Ovary (tissue), 9 donors: ENCODE results near the gene MTF1. TPM values are rescaled to one million over a fixed set of nuclear protein-coding genes. Genes with fewer than 3 reads are reported as not detected.
"Not testable (repeated sequence)": the region's sequence is repeated elsewhere in the genome, so short reads cannot be mapped to it uniquely, and the experiment has no call there.

Source experiments
- DNase-seq, 5 donors: peaks; one replicate each; pipeline ENCODE4 v3.0.0-alpha.2; 2019 to 2020
- H3K27ac ChIP-seq, 2 donors: fragments of 200-600 bp; one replicate each; pipeline versions ENCODE4 v1.5.1 to v1.8.0; 2019 to 2022
- H3K27me3 ChIP-seq: fragments of 200-600 bp; one replicate; pipeline ENCODE4 v1.8.0; 2022
- H3K36me3 ChIP-seq: fragments of 200-600 bp; sonication (generic); one replicate; pipeline ENCODE4 v1.5.1; 2019
- H3K4me1 ChIP-seq: one replicate; pipeline ENCODE4 v1.8.1; 2013; ENCODE audit warnings: mild to moderate bottlenecking, moderate library complexity; ENCODE audit not compliant: insufficient read depth
- H3K4me3 ChIP-seq: fragments of 200-600 bp; sonication (generic); one replicate; pipeline ENCODE4 v1.5.1; 2017
- H3K9me3 ChIP-seq, 2 donors: fragments of 200-600 bp in 1 of 2; sonication (generic) in 1 of 2; one replicate each; pipeline versions ENCODE4 v1.5.1 to v1.8.1; 2013 to 2019; ENCODE audit warnings: mild to moderate bottlenecking in 1 of 2, moderate library complexity in 1 of 2
- CTCF ChIP-seq, 3 donors: fragments of 450-650 bp in 2 of 3; fragments of 200-600 bp in 1 of 3; IDR thresholded peaks; one replicate each; pipeline versions ENCODE4 v1.5.1 to v1.8.0; 2016 to 2022; ENCODE audit warnings: antibody characterized with exemption in 3 of 3, mild to moderate bottlenecking in 1 of 3
- EP300 ChIP-seq: sonication (generic); formaldehyde crosslinking; IDR thresholded peaks from one replicate; pipeline ENCODE4 v1.6.1; 2017; ENCODE audit warnings: antibody characterized with exemption
- POLR2A ChIP-seq: fragments of 450-650 bp; IDR thresholded peaks from one replicate; pipeline ENCODE4 v1.6.1; 2017; ENCODE audit warnings: antibody characterized with exemption, mild to moderate bottlenecking, moderate library complexity
- WGBS, 3 donors: extraction: QIAGEN DNeasy Blood & Tissue Kit in 1 of 3; methylation state at CpG; one replicate each; pipeline versions ENCODE4 v1.1.5 to v1.1.7; 2013 to 2017; 5-methylcytosine and 5-hydroxymethylcytosine counted together
- intact Hi-C, 4 donors: fragments of 100-400 bp; cut with DNase I; formaldehyde crosslinking; loops; one replicate each; pipeline versions ENCODE4 v1.11.0 to v1.15.1; 2022 to 2023
- polyA plus RNA-seq, 2 donors: library from polyadenylated mRNA; stranded (reverse); fragments of 200-250 nt in 1 of 2; fragments of 350-450 nt in 1 of 2; fragmentation: Illumina TruSeq in 1 of 2; extraction: RNeasy Lipid Tissue Mini Kit (QIAGEN cat#74804) in 1 of 2; gene quantifications; one replicate each; pipeline ENCODE4 v1.2.3, GENCODE V29; 2013 to 2014
- total RNA-seq, 7 donors: library from RNA; depleted of rRNA in 2 of 7; stranded (reverse); fragments of >200 nt in 2 of 7; fragmentation: NEBNext Ultra II Directional in 3 of 7; extraction: Animal tissue kit (Norgen Biotek cat#: 25700) in 3 of 7; gene quantifications; one replicate each; pipeline versions ENCODE4 v1.1.0 to v1.2.4, GENCODE V29; 2016 to 2023
- donor health status: DM: no; HTN: no; CAD: no; lungs with moderate emphysema.
- donor health status: DM: no; HTN: no; CAD: no.
- donor health status: Bipolar disorder and iron deficiency.
- donor health status: DM: yes; HTN: yes; CAD: no.
- donor health status: DM: no; HTN: no; CAD: no.
- donor health status: DM: yes; HTN: yes; CAD: no.

MTF1 gene
- total and polyA plus RNA-seq, 9 donors = 3.4 to 29.1 (median 20.6) TPM

GRCh38 chr1:37902983-37903382 is 43.6 kb upstream of the MTF1 start:
- TF ChIP-seq POLR2A (no peak), CTCF (IDR thresholded peaks at IDR 0.05) (no peak), EP300 (no peak)
- Histone ChIP-seq H3K4me1 (no peaks in the 10 kb centered on the region), H3K27ac (no peak overlapping the region), H3K4me3 (no peak overlapping the region), H3K36me3 (no peaks in the 10 kb centered on the region), H3K27me3 (no peaks in the 10 kb centered on the region), H3K9me3 (no peaks in the 10 kb centered on the region)
- no peak for DNase-seq
- intact Hi-C loops = no loop called here
- 82 to 83% (median 83%) methylated on average over 5 of the region's 5 CpGs for WGBS, 3 donors

- H3K4me3 ChIP-seq = no peak overlapping the region
- TF ChIP-seq CTCF (IDR thresholded peaks at IDR 0.05) = no peak
- TF ChIP-seq EP300 = no peak
- no peak for TF ChIP-seq POLR2A
- intact Hi-C loops = no loop called here
- H3K9me3 ChIP-seq = no peaks in the 10 kb centered on the region
- DNase-seq = no peak
- no peak overlapping the region for H3K27ac ChIP-seq
- WGBS, 3 donors = 93 to 94% (median 94%) methylated on average over 6 of the region's 6 CpGs
- no peaks in the 10 kb centered on the region for H3K27me3 ChIP-seq
- H3K4me1 ChIP-seq = no peaks in the 10 kb centered on the region
- no peaks in the 10 kb centered on the region for H3K36me3 ChIP-seq
Observed at GRCh38 chr1:37901893-37902225, 42.5 kb upstream of the MTF1 start.

GRCh38 chr1:37901191-37901892 is 42.0 kb upstream of the MTF1 start:
- H3K27me3 ChIP-seq = no peaks in the 10 kb centered on the region
- H3K27ac ChIP-seq = no peak overlapping the region
- no peak overlapping the region for H3K4me3 ChIP-seq
- no peaks in the 10 kb centered on the region for H3K36me3 ChIP-seq
- 87 to 93% (median 90%) methylated on average over 8 of the region's 8 CpGs for WGBS, 3 donors
- DNase-seq = no peak
- no peaks in the 10 kb centered on the region for H3K9me3 ChIP-seq
- H3K4me1 ChIP-seq = no peaks in the 10 kb centered on the region
- intact Hi-C loops = no loop called here
- TF ChIP-seq EP300 (no peak), POLR2A (no peak), CTCF (IDR thresholded peaks at IDR 0.05) (no peak)

GRCh38 chr1:37897563-37897962 is 38.2 kb upstream of the MTF1 start:
- H3K9me3 ChIP-seq, H3K27me3 ChIP-seq, intact Hi-C loops, H3K27ac ChIP-seq, H3K36me3 ChIP-seq, H3K4me3 ChIP-seq, DNase-seq, H3K4me1 ChIP-seq: not testable (repeated sequence)
- 91 to 99% (median 94%) methylated on average over 3 of the region's 3 CpGs for WGBS, 3 donors

GRCh38 chr1:37893673-37894072 is 34.3 kb upstream of the MTF1 start:
- no peaks in the 10 kb centered on the region for H3K9me3 ChIP-seq
- no peak for TF ChIP-seq CTCF (IDR thresholded peaks at IDR 0.05)
- TF ChIP-seq POLR2A = no peak
- DNase-seq = no peak
- H3K27me3 ChIP-seq = no peaks in the 10 kb centered on the region
- H3K36me3 ChIP-seq = no peaks in the 10 kb centered on the region
- WGBS, 3 donors = 91 to 93% (median 91%) methylated on average over 2 of the region's 2 CpGs
- H3K27ac ChIP-seq = no peak overlapping the region
- intact Hi-C loops = no loop called here
- H3K4me1 ChIP-seq = no peaks in the 10 kb centered on the region
- H3K4me3 ChIP-seq = no peak overlapping the region
